ENCODE data around the gene NKD2.
"Not testable (repeated sequence)": the region's sequence is repeated elsewhere in the genome, so short reads cannot be mapped to it uniquely, and the experiment has no call there.

The NKD2 gene

DNA sequence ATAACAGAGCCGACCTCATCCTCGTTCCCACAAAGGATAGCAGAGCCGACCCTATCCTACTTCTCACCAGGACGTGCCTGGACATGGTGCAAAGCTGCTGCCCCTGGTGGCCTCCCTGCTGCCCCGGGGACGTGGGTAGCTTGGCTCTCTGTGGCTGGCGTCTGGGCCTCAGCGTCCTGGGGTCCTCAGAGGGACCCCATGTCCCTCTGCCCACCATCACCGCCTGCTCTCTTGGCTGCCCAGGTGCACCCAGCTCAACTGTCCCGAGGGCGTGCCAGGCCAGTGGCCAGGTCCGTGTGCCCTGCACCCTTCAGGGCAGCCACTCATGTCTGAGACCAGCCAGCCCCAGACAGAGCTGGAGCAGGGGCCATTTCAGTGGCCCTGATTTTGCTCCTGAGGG is 8.5 kb downstream of the NKD2 start:
- Histone ChIP-seq H3K27ac (ENCODE audit: low read length) (no peak overlapping the region), H3K9ac (ENCODE audit: low read length) (no peak overlapping the region), H3K36me3 (ENCODE audit: control insufficient read depth, low read depth, low read length) (no peaks in the 10 kb centered on the region), H3K9me3 (ENCODE audit: control insufficient read depth, low read depth, low read length) (no peaks in the 10 kb centered on the region), H3K4me1 (ENCODE audit: control insufficient read depth, low read depth, low read length) (peaks cover 4% of the 10 kb centered on the region), H3K27me3 (ENCODE audit: control insufficient read depth, insufficient read depth, low read length) (no peaks in the 10 kb centered on the region), H3K4me3 (ENCODE audit: low read length) (no peak overlapping the region)

DNA sequence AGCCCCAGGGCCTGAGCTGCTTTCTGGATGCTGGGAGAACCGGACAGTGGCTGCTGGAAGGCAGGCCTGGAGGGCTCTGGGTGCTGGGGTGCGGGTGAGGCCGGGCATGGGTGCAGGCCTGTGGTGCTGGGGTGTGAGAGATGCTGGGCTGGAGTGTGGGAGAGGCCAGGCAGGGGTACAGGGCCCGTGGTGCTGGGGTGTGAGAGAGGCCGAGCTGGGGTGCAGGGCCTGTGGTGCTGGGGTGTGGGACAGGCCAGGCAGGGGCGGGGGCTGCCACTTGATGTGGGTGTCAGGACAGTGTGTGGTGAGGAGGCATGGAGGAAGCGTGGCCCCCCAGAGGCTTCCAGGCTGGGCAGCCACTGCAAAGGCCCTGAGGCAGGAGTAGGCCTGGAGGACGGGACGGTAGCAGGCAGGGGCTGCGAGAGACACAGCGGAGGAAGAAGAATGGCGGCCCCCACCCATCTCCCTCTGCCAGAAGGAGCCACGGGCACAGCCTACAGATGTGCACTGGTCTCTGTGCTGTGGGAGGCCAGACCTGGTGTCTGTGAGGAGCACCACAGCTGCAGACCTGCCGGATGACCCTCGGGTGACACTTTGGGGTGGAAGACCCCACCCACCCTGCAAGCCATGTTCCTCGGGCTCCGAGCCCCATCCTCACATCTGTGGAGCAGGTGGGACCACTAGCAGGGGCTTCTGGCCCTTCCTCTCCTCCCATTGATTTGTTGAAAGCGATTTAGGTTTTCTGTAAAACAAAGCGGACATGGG is 9.3 kb downstream of the NKD2 start:
- Histone ChIP-seq H3K27ac (ENCODE audit: low read length) (no peak overlapping the region), H3K36me3 (ENCODE audit: control insufficient read depth, low read depth, low read length) (no peaks in the 10 kb centered on the region), H3K4me3 (ENCODE audit: low read length) (no peak overlapping the region), H3K4me1 (ENCODE audit: control insufficient read depth, low read depth, low read length) (peaks cover 4% of the 10 kb centered on the region), H3K9ac (ENCODE audit: low read length) (no peak overlapping the region), H3K9me3 (ENCODE audit: control insufficient read depth, low read depth, low read length) (no peaks in the 10 kb centered on the region), H3K27me3 (ENCODE audit: control insufficient read depth, insufficient read depth, low read length) (no peaks in the 10 kb centered on the region)

DNA sequence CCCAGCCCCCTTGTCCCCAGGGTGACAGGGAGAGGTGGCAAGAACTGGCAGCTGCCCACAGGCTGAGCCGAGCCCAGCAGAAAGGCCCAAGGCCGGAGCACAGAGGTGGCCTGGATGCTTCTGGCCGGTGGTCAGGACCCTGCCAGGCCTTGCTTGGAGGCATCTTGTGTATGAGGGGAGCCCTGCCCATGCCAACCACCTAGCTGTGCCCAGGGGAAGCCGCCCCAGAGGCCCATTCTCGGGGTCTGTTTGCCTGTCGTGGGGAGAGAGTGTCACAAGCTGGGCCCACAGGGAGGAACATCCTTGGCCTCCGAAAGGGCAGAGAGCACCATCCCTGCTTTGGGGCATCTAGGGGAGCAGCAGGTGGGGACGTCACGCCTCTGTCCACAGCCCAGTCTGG is 10.0 kb downstream of the NKD2 start:
- Histone ChIP-seq H3K4me3 (ENCODE audit: low read length) (no peak overlapping the region), H3K27me3 (ENCODE audit: control insufficient read depth, insufficient read depth, low read length) (no peaks in the 10 kb centered on the region), H3K36me3 (ENCODE audit: control insufficient read depth, low read depth, low read length) (no peaks in the 10 kb centered on the region), H3K27ac (ENCODE audit: low read length) (no peak overlapping the region), H3K9ac (ENCODE audit: low read length) (no peak overlapping the region), H3K4me1 (ENCODE audit: control insufficient read depth, low read depth, low read length) (peaks cover 4% of the 10 kb centered on the region), H3K9me3 (ENCODE audit: control insufficient read depth, low read depth, low read length) (no peaks in the 10 kb centered on the region)

DNA sequence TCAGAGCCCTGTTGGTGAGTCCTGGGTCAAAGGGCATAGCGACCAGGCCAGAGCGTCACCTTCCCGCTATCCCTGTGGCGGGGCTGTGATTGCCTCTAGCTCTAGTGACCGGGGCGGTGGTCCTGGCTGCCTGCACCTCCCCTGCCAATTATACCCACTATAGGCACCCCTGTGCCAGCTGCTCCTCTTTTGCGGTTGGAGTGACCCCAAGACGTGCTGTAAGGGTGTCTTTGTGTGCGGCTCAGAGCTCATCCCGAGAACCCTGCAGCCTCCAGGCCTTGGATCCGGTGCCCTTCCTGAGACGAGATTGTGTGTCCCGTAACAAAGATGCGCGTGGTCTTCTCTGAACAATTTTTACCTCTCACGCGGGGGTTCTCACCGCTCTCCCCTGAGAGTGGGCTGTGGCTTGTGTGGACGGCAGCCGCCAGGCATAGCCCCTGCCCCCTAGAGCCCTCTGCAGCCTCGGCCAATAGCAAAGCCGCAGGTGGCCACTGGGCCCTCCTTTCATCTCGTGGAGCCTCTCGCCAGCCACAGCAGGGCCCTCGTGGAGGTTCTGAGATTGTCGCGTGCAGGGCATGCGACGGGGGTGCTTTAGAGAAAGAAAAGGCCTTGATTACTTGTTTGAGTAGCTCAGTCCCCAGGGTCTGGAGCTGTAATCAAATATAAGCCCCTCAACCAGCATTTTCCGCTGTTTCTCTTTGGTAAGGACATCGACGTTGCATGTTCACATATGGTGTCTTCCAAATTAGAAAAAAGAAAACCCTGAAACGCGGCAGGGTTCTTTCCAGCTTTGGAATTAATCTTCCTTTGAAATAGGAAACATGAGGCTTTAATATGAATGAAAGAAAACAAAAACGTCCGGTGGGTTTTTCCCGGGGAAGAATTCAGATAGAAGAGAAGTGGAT is 10.7 kb downstream of the NKD2 start:
- H3K27ac ChIP-seq (ENCODE audit: low read length): no peak overlapping the region
- no peaks in the 10 kb centered on the region for H3K36me3 ChIP-seq (ENCODE audit: control insufficient read depth, low read depth, low read length)
- no peaks in the 10 kb centered on the region for H3K27me3 ChIP-seq (ENCODE audit: control insufficient read depth, insufficient read depth, low read length)
- no peak overlapping the region for H3K4me3 ChIP-seq (ENCODE audit: low read length)
- H3K9ac ChIP-seq (ENCODE audit: low read length): no peak overlapping the region
- H3K4me1 ChIP-seq (ENCODE audit: control insufficient read depth, low read depth, low read length): peaks cover 4% of the 10 kb centered on the region
- H3K9me3 ChIP-seq (ENCODE audit: control insufficient read depth, low read depth, low read length): no peaks in the 10 kb centered on the region

- Histone ChIP-seq H3K27ac (ENCODE audit: low read length) (no peak overlapping the region), H3K27me3 (ENCODE audit: control insufficient read depth, insufficient read depth, low read length) (no peaks in the 10 kb centered on the region), H3K36me3 (ENCODE audit: control insufficient read depth, low read depth, low read length) (no peaks in the 10 kb centered on the region), H3K9ac (ENCODE audit: low read length) (no peak overlapping the region), H3K4me3 (ENCODE audit: low read length) (no peak overlapping the region), H3K9me3 (ENCODE audit: control insufficient read depth, low read depth, low read length) (no peaks in the 10 kb centered on the region), H3K4me1 (ENCODE audit: control insufficient read depth, low read depth, low read length) (peaks cover 4% of the 10 kb centered on the region)
Measured at GRCh38 chr5:1020452-1020961, 11.9 kb downstream of the NKD2 start.

GRCh38 chr5:1021136-1021968 is 12.8 kb downstream of the NKD2 start:
- Histone ChIP-seq H3K36me3 (ENCODE audit: control insufficient read depth, low read depth, low read length) (no peaks in the 10 kb centered on the region), H3K9ac (ENCODE audit: low read length) (no peak overlapping the region), H3K4me3 (ENCODE audit: low read length) (no peak overlapping the region), H3K27me3 (ENCODE audit: control insufficient read depth, insufficient read depth, low read length) (no peaks in the 10 kb centered on the region), H3K27ac (ENCODE audit: low read length) (no peak overlapping the region), H3K4me1 (ENCODE audit: control insufficient read depth, low read depth, low read length) (peaks cover 4% of the 10 kb centered on the region), H3K9me3 (ENCODE audit: control insufficient read depth, low read depth, low read length) (no peaks in the 10 kb centered on the region)

- H3K9me3 ChIP-seq (ENCODE audit: control insufficient read depth, low read depth, low read length); H3K27me3 ChIP-seq (ENCODE audit: control insufficient read depth, insufficient read depth, low read length); H3K27ac ChIP-seq (ENCODE audit: low read length); H3K4me1 ChIP-seq (ENCODE audit: control insufficient read depth, low read depth, low read length); H3K9ac ChIP-seq (ENCODE audit: low read length); H3K36me3 ChIP-seq (ENCODE audit: control insufficient read depth, low read depth, low read length); H3K4me3 ChIP-seq (ENCODE audit: low read length): not testable (repeated sequence)
Measured at GRCh38 chr5:1021969-1022336, 13.4 kb downstream of the NKD2 start.

- Histone ChIP-seq H3K9me3 (ENCODE audit: control insufficient read depth, low read depth, low read length) (no peaks in the 10 kb centered on the region), H3K27me3 (ENCODE audit: control insufficient read depth, insufficient read depth, low read length) (no peaks in the 10 kb centered on the region)
Measured at GRCh38 chr5:1026700-1027621, 18.4 kb downstream of the NKD2 start.

GRCh38 chr5:1027631-1028441 is 19.2 kb downstream of the NKD2 start:
- no peak overlapping the region for H3K4me3 ChIP-seq (ENCODE audit: low read length)
- no peak overlapping the region for H3K27ac ChIP-seq (ENCODE audit: low read length)
- H3K9ac ChIP-seq (ENCODE audit: low read length): no peak overlapping the region
- H3K27me3 ChIP-seq (ENCODE audit: control insufficient read depth, insufficient read depth, low read length): no peaks in the 10 kb centered on the region
- no peaks in the 10 kb centered on the region for H3K9me3 ChIP-seq (ENCODE audit: control insufficient read depth, low read depth, low read length)
- no peaks in the 10 kb centered on the region for H3K36me3 ChIP-seq (ENCODE audit: control insufficient read depth, low read depth, low read length)
- H3K4me1 ChIP-seq (ENCODE audit: control insufficient read depth, low read depth, low read length): no peaks in the 10 kb centered on the region

More at GRCh38 chr5:1026700-1027621, 18.4 kb downstream of the NKD2 start:
- H3K9ac ChIP-seq (ENCODE audit: low read length): no peak overlapping the region
- no peak overlapping the region for H3K27ac ChIP-seq (ENCODE audit: low read length)
- no peaks in the 10 kb centered on the region for H3K36me3 ChIP-seq (ENCODE audit: control insufficient read depth, low read depth, low read length)
- H3K4me3 ChIP-seq (ENCODE audit: low read length): no peak overlapping the region
- no peaks in the 10 kb centered on the region for H3K4me1 ChIP-seq (ENCODE audit: control insufficient read depth, low read depth, low read length)

Data from iPS-18a (cell line).